ENCODE measurements around the gene TEX13D.
"Not testable (repeated sequence)": the region's sequence is repeated elsewhere in the genome, so short reads cannot be mapped to it uniquely, and the experiment has no call there.

Gene TEX13D

DNA sequence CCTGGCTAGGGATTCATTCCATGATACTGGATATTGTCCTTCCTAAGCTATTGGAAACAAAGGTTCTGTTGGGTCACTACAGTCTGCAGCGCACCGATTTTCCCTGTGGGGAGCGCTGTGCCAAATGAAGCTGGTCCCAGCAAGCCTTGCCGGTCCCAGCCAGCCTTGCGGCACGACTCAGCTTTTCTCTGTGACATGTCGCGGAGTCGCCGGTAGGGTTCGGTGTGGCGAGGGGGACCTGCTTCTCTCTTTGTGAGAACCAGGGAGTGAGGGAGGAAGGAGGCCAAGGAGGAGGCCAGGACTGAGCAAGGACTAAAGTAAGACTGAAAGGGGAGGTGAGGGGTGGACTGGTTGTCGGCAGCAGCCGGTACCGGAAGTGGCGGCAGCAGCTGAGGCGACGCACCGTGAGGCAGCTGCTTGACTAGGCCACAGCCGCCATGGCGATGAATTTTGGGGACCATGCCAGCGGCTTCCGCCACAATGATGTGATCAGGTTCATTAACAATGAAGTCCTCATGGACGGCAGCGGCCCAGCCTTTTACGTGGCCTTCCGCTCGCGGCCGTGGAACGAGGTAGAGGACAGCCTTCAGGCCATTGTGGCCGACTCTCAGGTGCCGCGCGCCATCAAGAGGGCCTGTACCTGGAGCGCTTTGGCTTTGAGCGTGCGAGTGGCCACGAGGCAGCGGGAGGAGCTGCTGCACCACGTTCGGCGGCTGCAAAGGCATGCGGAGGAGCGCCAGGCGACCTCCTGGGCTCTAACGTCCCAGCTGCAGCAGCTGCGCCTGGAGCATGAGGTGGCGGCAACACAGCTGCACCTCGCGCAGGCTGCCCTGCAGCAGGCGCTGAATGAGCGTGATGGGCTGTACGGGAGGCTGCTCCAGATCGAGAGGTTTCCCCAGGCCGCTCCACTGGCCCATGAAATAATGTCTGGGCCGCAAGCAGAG, at the start of gene TEX13D:
Gene TEX13D (plus strand): TSS at position 180 of the 944 bp plus-strand sequence. CDS start 258 bp downstream, at position 438.
- no peak for DNase-seq

- DNase-seq: no peak
Measured at GRCh38 chrX:124289443-124289842, 43.0 kb upstream of the TEX13D start.

- no peak for DNase-seq
Measured at GRCh38 chrX:124293810-124294209, 38.6 kb upstream of the TEX13D start.

DNA sequence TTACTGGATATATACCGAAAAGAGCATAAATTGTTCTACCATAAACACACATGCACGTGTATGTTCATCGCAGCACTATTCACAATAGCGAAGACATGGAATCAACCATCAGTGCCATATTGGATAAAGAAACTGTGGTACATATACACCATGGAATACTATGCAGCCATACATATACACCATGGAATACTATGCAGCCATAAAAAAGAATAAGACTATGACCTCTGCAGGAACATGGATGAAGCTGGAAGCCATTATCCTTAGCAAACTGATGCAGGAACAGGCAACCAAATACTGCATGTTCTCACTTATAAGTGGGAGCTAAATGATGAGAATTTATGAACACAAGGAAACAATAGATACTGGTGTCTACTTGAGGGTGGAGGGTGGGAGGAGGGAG, 33.1 kb upstream of the TEX13D start:
- not testable (repeated sequence) for DNase-seq

DNA sequence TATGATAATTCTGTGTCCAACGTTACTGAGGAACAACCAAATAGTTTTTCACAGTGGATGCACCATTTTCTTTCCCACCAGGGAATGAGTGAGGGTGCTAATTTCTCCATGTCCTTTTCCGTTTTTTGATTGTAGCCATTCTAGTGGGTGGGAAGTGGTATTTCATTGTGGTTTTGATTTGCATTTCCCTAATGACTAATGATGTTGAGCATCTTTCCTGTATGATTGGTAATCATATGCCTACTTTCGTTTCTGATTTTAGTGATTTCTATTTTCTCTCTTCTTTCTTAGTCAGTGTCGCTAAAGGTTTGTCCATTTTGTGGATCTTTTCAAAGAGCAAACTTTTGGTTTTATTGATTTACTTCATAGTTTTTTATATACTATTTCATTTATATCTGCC, 32.1 kb upstream of the TEX13D start:
- DNase-seq: no peak

- no peak for DNase-seq
Measured at GRCh38 chrX:124307253-124307907, 25.1 kb upstream of the TEX13D start.

- no peak for DNase-seq
Measured at GRCh38 chrX:124325732-124326131, 6.7 kb upstream of the TEX13D start.

DNA sequence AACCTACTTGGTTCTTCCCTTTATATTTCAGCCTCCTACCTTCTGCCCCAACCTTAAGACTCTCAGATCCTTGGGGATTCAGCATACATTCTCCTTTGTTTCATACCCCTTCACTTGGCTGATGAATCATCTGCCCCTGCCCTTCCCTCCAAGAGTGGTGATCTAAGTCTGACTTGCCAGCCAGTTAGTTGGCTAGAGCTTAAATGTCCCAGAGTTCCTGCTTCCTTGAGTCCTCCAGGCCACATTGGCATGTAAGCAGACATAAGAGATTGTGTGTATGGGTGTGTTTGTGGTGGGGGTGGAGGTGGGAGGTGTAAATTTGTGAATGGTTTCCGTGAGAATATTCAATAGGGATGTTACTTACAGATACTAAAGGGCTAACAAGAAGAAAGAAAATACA, 3.7 kb upstream of the TEX13D start:
- no peak for DNase-seq

GRCh38 chrX:124333862-124334261, 1.4 kb downstream of the TEX13D start:
- DNase-seq: no peak

DNA sequence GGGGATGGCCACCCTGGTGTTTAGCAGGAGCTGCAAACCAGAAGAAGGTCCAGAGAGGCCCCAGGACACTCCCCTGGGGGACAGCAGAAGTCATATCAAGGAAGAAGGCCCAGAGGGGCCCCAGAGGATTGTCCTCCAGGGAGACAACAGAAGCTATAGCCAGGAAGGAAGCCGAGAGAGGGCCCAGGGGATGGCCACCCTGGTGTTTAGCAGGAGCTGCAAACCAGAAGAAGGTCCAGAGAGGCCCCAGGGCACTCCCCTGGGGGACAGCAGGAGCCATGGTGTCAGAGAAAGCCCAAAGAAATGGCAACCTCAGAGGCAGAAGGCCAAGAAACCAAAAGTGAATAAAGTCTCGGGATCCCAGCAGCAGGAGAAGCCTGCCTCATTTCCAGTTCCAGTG, 2.1 kb downstream of the TEX13D start:
- DNase-seq: not testable (repeated sequence)

GRCh38 chrX:124335598-124335997, 3.1 kb downstream of the TEX13D start:
- no peak for DNase-seq

DNA sequence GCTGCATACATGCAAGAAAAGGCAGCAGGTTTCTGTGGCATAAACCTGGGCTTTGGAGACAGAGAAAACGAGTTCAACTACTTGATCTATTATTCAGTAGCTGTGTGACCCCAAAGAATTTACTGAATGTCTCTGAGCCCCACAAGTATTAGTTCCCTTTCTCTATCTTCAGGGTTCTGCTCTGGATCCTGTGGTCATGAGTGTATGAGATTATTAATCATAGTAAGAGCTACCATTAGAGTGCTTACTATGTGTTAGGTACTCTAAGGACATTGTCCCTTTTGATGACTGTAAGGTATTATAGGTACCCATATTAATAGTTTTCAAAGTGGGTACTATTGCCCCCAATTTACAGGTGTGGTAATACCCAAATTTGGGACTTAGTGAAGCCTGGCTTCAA, 5.5 kb downstream of the TEX13D start:
- no peak for DNase-seq

- no peak for DNase-seq
Measured at GRCh38 chrX:124338733-124339514, 6.5 kb downstream of the TEX13D start.

DNA sequence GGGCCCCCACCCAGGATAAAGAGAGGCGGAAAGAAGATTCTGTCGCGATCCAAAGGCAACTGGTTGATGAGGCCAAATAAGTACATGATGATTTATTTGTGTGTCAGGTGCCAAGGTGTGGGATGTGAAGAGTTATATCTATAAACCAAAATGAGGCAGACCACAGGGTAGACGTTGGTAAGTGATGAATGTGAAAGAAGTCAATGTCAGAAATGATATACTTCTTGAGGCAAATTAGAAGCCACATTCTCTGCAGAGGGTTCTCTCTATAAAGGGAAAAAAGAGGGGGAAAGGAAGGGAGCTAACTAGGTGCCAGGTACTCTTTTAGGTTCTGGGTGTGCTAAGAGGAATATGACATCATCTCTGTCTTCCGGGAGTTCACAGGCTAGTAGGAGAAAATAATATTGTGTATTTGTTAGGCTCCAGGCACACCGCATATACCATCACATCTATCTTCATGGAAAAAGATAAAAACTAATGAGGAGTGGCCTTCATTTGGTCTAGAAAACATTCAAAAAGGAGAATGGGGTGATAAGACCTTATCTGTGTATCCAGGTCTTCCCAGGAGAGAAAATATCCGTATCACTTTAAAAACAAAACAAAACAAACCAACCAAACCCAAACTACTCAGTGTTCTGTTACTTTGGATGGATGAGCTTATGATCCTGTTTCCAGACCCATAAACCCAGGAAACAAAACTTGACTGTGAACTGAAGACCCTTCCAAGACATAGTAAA, 9.1 kb downstream of the TEX13D start:
- no peak for DNase-seq

DNA sequence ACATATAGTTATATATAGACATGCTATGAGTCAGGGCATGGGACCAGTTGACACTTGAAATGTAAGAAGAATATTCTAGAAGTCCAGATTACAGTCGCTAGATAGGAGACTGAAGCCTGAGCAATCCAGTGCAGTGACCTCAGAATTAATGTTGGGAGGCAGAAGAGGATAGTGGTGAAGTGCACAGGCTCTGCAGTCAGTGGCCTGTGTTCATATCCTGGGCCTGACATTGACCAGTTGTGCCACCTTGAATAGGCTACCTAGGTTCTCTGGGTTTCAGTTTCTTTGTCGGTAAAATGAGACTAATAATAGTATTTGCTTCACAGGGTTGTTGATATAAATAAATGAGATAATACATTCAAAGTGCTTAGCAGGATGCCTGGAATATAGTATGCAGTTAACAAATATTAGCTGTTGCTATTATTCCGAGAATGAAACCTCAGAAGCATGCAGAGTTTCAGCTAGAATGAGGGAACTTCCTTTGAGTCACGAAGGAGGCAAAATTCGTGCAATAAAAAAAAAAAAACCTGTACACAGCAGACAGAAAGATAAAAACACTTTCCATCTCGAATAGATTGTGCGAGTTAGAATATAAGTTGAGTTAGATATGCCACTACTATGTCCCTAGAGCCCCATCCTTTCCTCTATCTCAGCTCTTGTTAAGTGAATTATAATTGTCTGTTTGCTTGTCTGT, 9.9 kb downstream of the TEX13D start:
- DNase-seq: no peak

GRCh38 chrX:124343016-124343415, 10.6 kb downstream of the TEX13D start:
- no peak for DNase-seq

GRCh38 chrX:124344246-124344645, 11.8 kb downstream of the TEX13D start:
- DNase-seq: no peak

DNA sequence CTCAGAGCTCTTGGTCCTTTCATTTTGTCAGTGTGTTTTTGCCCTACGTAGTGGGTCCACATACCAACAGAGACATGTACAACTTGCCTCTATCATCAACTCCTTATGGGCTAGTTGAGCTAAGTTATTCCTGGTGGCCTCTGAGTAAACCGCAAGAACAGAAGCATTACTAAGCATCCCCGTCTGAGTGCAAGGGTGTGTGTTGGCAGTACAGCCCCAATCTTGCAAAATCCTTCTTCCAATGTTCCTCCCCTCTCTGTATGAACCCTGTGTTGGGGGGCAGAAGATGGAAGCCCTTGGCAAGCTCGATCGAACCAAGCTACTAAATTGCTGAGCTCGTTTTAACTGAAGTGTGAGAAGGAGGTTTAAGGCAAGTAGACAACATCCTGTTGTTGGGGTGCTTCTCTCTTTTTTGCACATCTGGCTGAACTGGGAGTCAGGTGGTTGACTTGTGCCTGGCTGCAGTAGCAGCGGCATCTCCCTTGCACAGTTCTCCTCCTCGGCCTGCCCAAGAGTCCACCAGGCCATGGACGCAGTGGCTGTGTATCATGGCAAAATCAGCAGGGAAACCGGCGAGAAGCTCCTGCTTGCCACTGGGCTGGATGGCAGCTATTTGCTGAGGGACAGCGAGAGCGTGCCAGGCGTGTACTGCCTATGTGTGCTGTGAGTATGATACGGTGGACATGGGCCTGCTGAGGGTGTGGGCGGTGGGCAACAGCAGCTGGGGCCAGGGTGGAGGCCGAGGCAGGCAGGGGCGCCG, 13.8 kb downstream of the TEX13D start, which contains the start of gene SH2D1A:
Gene SH2D1A (plus strand): TSS at position 447 of the 760 bp plus-strand sequence. CDS start 80 bp downstream, at position 527.
- peak; percentile 7 for DNase-seq

GRCh38 chrX:124346877-124347241, 14.4 kb downstream of the TEX13D start:
- DNase-seq: no peak

GRCh38 chrX:124347242-124347641, 14.8 kb downstream of the TEX13D start:
- peak; percentile 8 for DNase-seq

- no peak for DNase-seq
Measured at GRCh38 chrX:124348182-124348581, 15.7 kb downstream of the TEX13D start.

All from activated CD4-positive, alpha-beta T cell treated with anti-CD3 and anti-CD28 coated beads for 1 hour (primary cell).